Trophoblast cell (in vitro differentiated cells and primary cell): ENCODE measurements around the gene SRGAP3.

Source experiments
- DNase-seq, 2 donors: peaks; one replicate each; pipeline ENCODE4 v3.0.0-alpha.2; 2016
- H2AFZ ChIP-seq: 2 replicates; pipeline ENCODE4 v1.6.1; 2013; ENCODE audit warnings: low read length, moderate library complexity, mild to moderate bottlenecking; ENCODE audit not compliant: insufficient read depth, poor library complexity
- H2AK5ac ChIP-seq: 2 replicates; pipeline ENCODE4 v1.6.1; 2013; ENCODE audit warnings: mild to moderate bottlenecking, low read length
- H2BK120ac ChIP-seq: 2 replicates; pipeline ENCODE4 v1.6.1; 2013; ENCODE audit warnings: low read length, mild to moderate bottlenecking, moderate library complexity; ENCODE audit not compliant: insufficient read depth, poor library complexity
- H2BK12ac ChIP-seq: 2 replicates; pipeline ENCODE4 v1.6.1; 2013; ENCODE audit warnings: mild to moderate bottlenecking, low read length, moderate library complexity
- H2BK5ac ChIP-seq: 2 replicates; pipeline ENCODE4 v1.6.1; 2013; ENCODE audit warnings: low read length, low read depth, moderate library complexity, mild to moderate bottlenecking; ENCODE audit not compliant: poor library complexity
- H3K14ac ChIP-seq: 2 replicates; pipeline ENCODE4 v1.6.1; 2013; ENCODE audit warnings: mild to moderate bottlenecking, low read length
- H3K18ac ChIP-seq: 2 replicates; pipeline ENCODE4 v1.6.1; 2013; ENCODE audit warnings: mild to moderate bottlenecking, low read length
- H3K23ac ChIP-seq: 2 replicates; pipeline ENCODE4 v1.6.1; 2013; ENCODE audit warnings: low read length
- H3K27ac ChIP-seq: 2 replicates; pipeline ENCODE4 v1.5.1; 2013; ENCODE audit warnings: low read depth, mild to moderate bottlenecking, inconsistent platforms, low read length, moderate library complexity
- H3K27me3 ChIP-seq: 2 replicates; pipeline ENCODE4 v1.6.1; 2013; ENCODE audit warnings: inconsistent platforms, mild to moderate bottlenecking, low read length, moderate library complexity; ENCODE audit not compliant: insufficient read depth
- H3K36me3 ChIP-seq, 2 experiments: 1 replicate in 1 of 2; 2 replicates in 1 of 2; pipeline ENCODE4 v1.6.1; 2013; ENCODE audit warnings: low read length in 2 of 2, mild to moderate bottlenecking in 2 of 2, moderate library complexity in 1 of 2; ENCODE audit not compliant: insufficient read depth in 2 of 2, control insufficient read depth in 1 of 2
- H3K4ac ChIP-seq: 2 replicates; pipeline ENCODE4 v1.6.1; 2013; ENCODE audit warnings: low read depth, mild to moderate bottlenecking, low read length, moderate library complexity
- H3K4me1 ChIP-seq, 2 experiments: 1 replicate in 1 of 2; 2 replicates in 1 of 2; pipeline ENCODE4 v1.6.1; 2013; ENCODE audit warnings: low read length in 2 of 2, mild to moderate bottlenecking in 2 of 2, moderate library complexity in 1 of 2; ENCODE audit not compliant: insufficient read depth in 2 of 2, control insufficient read depth in 1 of 2
- H3K4me2 ChIP-seq: 2 replicates; pipeline ENCODE4 v1.6.1; 2013; ENCODE audit warnings: inconsistent platforms, mild to moderate bottlenecking, low read length, moderate library complexity
- H3K4me3 ChIP-seq: 2 replicates; pipeline ENCODE4 v1.5.1; 2013; ENCODE audit warnings: mild to moderate bottlenecking, low read depth, low read length, inconsistent platforms
- H3K79me1 ChIP-seq: one replicate; pipeline ENCODE4 v1.6.1; 2013; ENCODE audit warnings: low read length
- H3K79me2 ChIP-seq: 2 replicates; pipeline ENCODE4 v1.6.1; 2013; ENCODE audit warnings: low read length, mild to moderate bottlenecking; ENCODE audit not compliant: control insufficient read depth, insufficient read depth, poor library complexity
- H3K9ac ChIP-seq: 2 replicates; pipeline ENCODE4 v1.6.1; 2013; ENCODE audit warnings: mild to moderate bottlenecking, low read length
- H3K9me3 ChIP-seq: 2 replicates; pipeline ENCODE4 v1.6.1; 2013; ENCODE audit warnings: low read depth, mild to moderate bottlenecking, control low read depth, inconsistent platforms, low read length; ENCODE audit not compliant: insufficient read depth
- H4K12ac ChIP-seq: 2 replicates; pipeline ENCODE4 v1.6.1; 2013; ENCODE audit warnings: low read depth, mild to moderate bottlenecking, low read length, moderate library complexity
- H4K8ac ChIP-seq: 2 replicates; pipeline ENCODE4 v1.6.1; 2013; ENCODE audit warnings: low read depth, mild to moderate bottlenecking, low read length, moderate library complexity
- H4K91ac ChIP-seq: one replicate; pipeline ENCODE4 v1.6.1; 2013; ENCODE audit warnings: low read depth, mild to moderate bottlenecking, low read length, moderate library complexity
- WGBS: extraction: QIAGEN DNeasy Blood & Tissue Kit; methylation state at CpG from one replicate; pipeline ENCODE4 v1.1.7; 2013; ENCODE audit warnings: missing lambda C conversion rate; ENCODE audit not compliant: insufficient read length, insufficient coverage; ENCODE audit errors: extremely low coverage; 5-methylcytosine and 5-hydroxymethylcytosine counted together

Gene SRGAP3

DNA sequence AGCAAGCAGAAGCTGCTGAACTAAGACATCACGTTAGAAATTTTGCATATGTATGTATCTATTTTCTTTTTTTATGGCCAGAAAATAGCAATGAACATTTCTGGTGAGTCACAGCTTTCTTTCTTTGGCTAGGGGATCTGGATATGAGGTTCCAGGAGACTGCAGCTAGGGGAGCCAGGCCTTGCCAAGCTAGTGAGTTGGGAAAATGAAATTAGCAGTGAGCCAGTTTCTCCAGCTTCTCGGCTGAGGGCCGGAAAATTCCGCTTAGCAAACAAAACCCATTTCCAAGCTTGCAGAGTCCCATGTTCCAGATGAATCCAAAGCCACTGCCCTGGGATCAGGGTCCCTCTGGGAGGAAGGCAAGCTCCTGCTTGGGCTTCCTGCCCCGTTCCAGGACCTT lies 137.6 kb downstream of the SRGAP3 start:
- no peak overlapping the region for H4K12ac ChIP-seq
- no peak overlapping the region for H2AK5ac ChIP-seq
- no peak overlapping the region for H3K27ac ChIP-seq
- peaks cover 1% of the 10 kb centered on the region for H3K79me2 ChIP-seq
- H4K91ac ChIP-seq = no peak overlapping the region
- no peak overlapping the region for H3K4ac ChIP-seq
- H4K8ac ChIP-seq = no peak overlapping the region
- no peak overlapping the region for H3K4me2 ChIP-seq
- peaks cover 0 to 7% of the 10 kb centered on the region in 2 experiments for H3K4me1 ChIP-seq
- no peak overlapping the region for H3K14ac ChIP-seq
- no peak overlapping the region for H3K23ac ChIP-seq
- H3K9ac ChIP-seq = no peak overlapping the region
- no peak overlapping the region for H2BK5ac ChIP-seq
- no peak overlapping the region for H3K18ac ChIP-seq
- no peak for DNase-seq
- no peak overlapping the region for H2BK12ac ChIP-seq
- no peak overlapping the region for H3K4me3 ChIP-seq
- no peak overlapping the region for H2AFZ ChIP-seq
- H3K36me3 ChIP-seq = no peaks in the 10 kb centered on the region
- H3K9me3 ChIP-seq = peaks cover 4% of the 10 kb centered on the region
- H3K79me1 ChIP-seq = no peaks in the 10 kb centered on the region
- H3K27me3 ChIP-seq = no peaks in the 10 kb centered on the region
- no peak overlapping the region for H2BK120ac ChIP-seq
- no CpG with 5 or more reads among the region's 5 CpGs for WGBS

DNA sequence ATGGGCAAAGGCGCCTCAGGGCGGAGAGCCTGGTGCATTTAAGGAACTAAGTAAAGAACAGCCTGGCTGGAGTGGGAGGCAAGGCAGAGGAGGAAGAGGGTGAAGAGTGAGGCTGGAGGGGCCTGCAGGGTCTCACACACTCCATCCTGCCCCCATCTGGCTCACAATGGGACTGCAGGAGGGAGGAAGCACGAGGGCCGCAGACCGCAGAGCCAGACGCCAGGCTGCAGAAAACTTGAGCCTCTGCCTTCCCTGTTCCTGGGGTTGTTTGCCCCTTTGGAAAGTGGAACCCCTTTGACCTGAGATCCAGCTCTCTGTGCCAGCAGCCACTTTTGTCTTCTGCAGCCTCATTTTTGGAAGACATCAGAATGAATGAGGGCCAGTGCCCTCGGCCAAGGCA lies 138.0 kb downstream of the SRGAP3 start:
- Histone ChIP-seq H3K9ac (no peak overlapping the region), H4K91ac (no peak overlapping the region), H3K27me3 (no peaks in the 10 kb centered on the region), H2BK120ac (no peak overlapping the region), H3K18ac (no peak overlapping the region), H3K4me1 (peaks cover 0 to 7% of the 10 kb centered on the region in 2 experiments), H3K23ac (no peak overlapping the region), H3K36me3 (no peaks in the 10 kb centered on the region), H2AFZ (no peak overlapping the region), H3K79me2 (peaks cover 1% of the 10 kb centered on the region), H3K4me2 (no peak overlapping the region), H2BK5ac (no peak overlapping the region), H3K9me3 (peaks cover 4% of the 10 kb centered on the region), H3K27ac (no peak overlapping the region), H2AK5ac (no peak overlapping the region), H3K14ac (no peak overlapping the region), H4K12ac (no peak overlapping the region), H2BK12ac (no peak overlapping the region), H3K79me1 (no peaks in the 10 kb centered on the region), H3K4me3 (no peak overlapping the region), H4K8ac (no peak overlapping the region), H3K4ac (no peak overlapping the region)
- DNase-seq = no peak
- no CpG with 5 or more reads among the region's 7 CpGs for WGBS

DNA sequence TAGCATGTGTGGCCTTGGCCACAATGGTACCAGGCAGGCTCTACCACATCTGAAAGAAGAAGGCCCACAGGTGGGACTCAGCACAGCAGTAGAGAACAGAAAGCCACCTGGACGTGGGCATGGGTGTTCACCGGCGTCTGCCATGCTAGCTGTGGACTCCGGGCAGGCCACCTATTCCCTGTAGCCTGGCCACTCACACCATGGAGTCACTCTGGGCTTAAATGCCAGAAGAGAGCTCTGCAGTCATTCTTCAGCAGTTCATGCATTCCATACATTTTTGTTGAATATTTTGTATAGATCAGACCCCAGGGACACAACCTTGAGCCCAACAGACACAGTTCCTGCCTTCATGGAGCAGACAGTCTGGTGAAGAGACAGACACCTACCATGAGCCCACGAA lies 138.6 kb downstream of the SRGAP3 start:
- peaks cover 2 to 7% of the 10 kb centered on the region in 2 experiments for H3K4me1 ChIP-seq
- H2BK120ac ChIP-seq = no peak overlapping the region
- H2BK12ac ChIP-seq = no peak overlapping the region
- H3K4me3 ChIP-seq = no peak overlapping the region
- no peak overlapping the region for H2AK5ac ChIP-seq
- H3K18ac ChIP-seq = no peak overlapping the region
- no peaks in the 10 kb centered on the region for H3K36me3 ChIP-seq
- H3K27ac ChIP-seq = no peak overlapping the region
- H4K12ac ChIP-seq = no peak overlapping the region
- no peak overlapping the region for H2BK5ac ChIP-seq
- no peak overlapping the region for H3K23ac ChIP-seq
- peaks cover 3% of the 10 kb centered on the region for H3K79me1 ChIP-seq
- peaks cover 4% of the 10 kb centered on the region for H3K9me3 ChIP-seq
- H3K27me3 ChIP-seq = no peaks in the 10 kb centered on the region
- no peak overlapping the region for H4K91ac ChIP-seq
- H3K14ac ChIP-seq = no peak overlapping the region
- no CpG with 5 or more reads among the region's 5 CpGs for WGBS
- H3K4me2 ChIP-seq = no peak overlapping the region
- no peak for DNase-seq
- H3K4ac ChIP-seq = no peak overlapping the region
- peaks cover 1% of the 10 kb centered on the region for H3K79me2 ChIP-seq
- no peak overlapping the region for H2AFZ ChIP-seq
- no peak overlapping the region for H4K8ac ChIP-seq
- H3K9ac ChIP-seq = no peak overlapping the region

DNA sequence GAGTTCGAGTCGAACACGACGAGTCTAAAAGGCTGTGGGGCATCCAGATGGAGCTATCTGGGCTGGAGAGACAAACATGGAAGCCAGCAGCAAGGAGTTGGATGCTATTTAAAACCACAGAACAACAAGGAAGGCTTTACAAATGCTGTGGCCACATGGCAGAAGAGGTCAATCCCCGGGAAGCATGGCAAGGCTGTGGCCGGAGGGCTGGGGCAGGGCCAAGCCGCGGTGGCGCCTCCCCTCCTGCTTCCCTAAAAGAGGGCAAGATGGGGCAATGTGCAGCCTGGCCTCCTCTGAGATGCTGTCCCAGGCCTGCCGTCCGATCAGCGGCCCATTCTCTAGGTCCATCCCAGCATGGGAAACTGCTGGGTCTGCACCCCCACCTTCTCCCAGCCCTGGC lies 139.1 kb downstream of the SRGAP3 start:
- Histone ChIP-seq H2AFZ (no peak overlapping the region), H3K4me2 (no peak overlapping the region), H3K14ac (no peak overlapping the region), H3K27ac (no peak overlapping the region), H4K12ac (no peak overlapping the region), H3K9me3 (peaks cover 4% of the 10 kb centered on the region), H4K91ac (peak overlapping the region; percentile 12), H2BK120ac (no peak overlapping the region), H3K79me1 (peaks cover 3% of the 10 kb centered on the region), H3K79me2 (peaks cover 1% of the 10 kb centered on the region), H3K4me1 (peaks cover 2 to 7% of the 10 kb centered on the region in 2 experiments), H3K4me3 (no peak overlapping the region), H3K18ac (no peak overlapping the region), H2AK5ac (no peak overlapping the region), H3K4ac (no peak overlapping the region), H3K36me3 (no peaks in the 10 kb centered on the region), H4K8ac (no peak overlapping the region), H3K9ac (no peak overlapping the region), H2BK5ac (no peak overlapping the region), H3K23ac (no peak overlapping the region), H3K27me3 (no peaks in the 10 kb centered on the region), H2BK12ac (no peak overlapping the region)
- DNase-seq = no peak
- no CpG with 5 or more reads among the region's 12 CpGs for WGBS
